ENCODE data around the gene CNTNAP4.

CNTNAP4 gene

DNA sequence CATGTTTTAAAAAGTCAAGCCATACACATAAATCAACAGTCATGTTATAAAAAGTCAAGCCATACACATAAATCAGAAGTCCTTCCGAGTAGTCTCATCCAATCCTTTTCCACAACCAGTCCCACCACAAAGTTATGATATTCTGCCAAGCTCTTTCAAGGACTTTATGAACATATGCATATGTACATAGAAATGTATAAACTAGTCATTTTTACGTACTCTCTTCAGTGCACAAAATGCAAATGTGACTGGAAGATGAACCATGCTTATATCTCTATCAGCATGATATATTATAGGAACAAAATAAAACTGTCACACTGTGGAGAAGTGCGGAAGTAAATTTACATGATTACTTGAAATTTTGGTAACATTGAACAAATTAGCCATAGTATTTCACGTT lies 200.9 kb downstream of the CNTNAP4 start:
- TF ChIP-seq, protein P1, sequence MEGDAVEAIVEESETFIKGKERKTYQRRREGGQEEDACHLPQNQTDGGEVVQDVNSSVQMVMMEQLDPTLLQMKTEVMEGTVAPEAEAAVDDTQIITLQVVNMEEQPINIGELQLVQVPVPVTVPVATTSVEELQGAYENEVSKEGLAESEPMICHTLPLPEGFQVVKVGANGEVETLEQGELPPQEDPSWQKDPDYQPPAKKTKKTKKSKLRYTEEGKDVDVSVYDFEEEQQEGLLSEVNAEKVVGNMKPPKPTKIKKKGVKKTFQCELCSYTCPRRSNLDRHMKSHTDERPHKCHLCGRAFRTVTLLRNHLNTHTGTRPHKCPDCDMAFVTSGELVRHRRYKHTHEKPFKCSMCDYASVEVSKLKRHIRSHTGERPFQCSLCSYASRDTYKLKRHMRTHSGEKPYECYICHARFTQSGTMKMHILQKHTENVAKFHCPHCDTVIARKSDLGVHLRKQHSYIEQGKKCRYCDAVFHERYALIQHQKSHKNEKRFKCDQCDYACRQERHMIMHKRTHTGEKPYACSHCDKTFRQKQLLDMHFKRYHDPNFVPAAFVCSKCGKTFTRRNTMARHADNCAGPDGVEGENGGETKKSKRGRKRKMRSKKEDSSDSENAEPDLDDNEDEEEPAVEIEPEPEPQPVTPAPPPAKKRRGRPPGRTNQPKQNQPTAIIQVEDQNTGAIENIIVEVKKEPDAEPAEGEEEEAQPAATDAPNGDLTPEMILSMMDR (IDR thresholded peaks at IDR 0.05; ENCODE audit: low read depth, low read length) = no peak
- no peak for DNase-seq (ENCODE audit: extremely low read depth, low read depth)

DNA sequence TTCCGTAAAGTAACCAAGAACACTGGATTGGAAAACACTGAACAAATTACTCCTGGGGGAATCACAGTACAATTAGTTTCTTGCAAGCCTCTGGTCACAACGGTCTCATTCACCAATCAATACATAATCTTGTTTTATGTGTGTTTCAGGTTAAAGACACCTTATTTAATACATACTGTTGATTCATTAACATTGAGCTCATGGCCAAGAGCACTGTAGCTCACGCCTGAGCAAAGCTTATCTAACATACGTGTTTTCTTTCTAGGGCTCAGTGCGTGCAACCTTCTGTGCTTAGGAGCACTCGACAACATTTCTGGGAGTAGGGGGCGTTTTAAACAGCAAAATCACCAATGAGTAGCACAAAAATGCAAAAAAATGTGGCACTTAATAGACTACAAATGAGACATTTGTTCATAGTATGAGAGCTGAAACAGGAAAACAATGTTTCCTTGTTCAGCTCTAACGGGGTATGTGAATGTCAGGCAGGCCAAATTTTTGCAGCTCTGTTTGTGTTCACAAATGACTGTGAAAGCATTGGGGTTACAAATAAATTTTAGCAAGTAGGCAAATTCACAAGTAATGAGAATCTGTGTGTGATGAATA lies 206.2 kb downstream of the CNTNAP4 start:
- TF ChIP-seq, protein P1 (IDR thresholded peaks at IDR 0.05; ENCODE audit: low read depth, low read length) = no peak
- no peak for DNase-seq (ENCODE audit: extremely low read depth, low read depth)

DNA sequence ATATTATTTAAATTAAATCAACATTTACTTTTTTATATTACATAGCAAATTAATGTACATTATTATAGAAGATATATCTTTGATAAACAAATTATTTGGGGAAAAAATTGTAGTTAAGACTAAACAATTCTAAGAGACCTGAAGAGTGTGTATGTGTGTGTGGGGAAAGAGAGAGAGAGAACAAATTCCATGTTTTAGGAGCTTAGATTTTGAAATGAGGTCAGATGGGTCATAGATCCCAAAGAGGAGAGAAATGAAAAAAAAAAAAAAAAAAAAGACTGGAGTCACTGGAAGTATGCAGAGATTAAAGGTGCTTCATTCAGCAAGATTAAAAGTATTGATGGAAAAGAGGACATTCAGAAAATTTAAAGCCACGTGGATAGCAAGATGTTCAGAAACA lies 206.8 kb downstream of the CNTNAP4 start:
- TF ChIP-seq, protein P1 (IDR thresholded peaks at IDR 0.05; ENCODE audit: low read depth, low read length) = no peak
- DNase-seq (ENCODE audit: extremely low read depth, low read depth) = no peak

DNA sequence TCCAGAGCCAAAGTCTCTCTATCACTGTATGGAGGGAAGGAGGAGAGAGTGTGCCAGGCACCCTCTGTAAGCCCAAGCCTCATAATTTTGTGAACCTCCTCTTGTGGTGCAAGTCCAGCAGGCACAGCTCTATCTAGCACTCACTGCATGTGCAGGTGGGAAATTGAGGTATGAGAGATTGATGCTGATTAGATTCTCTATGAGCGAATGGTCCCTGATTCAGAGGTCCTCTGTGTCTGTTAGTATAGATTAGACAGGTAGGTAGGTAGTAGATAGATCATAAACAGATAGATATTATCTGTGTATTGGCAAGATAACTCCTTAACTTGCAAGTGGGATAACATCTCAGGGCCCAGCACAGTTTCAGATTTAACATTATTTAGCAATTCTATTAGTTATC lies 209.5 kb downstream of the CNTNAP4 start:
- TF ChIP-seq, protein P1 (IDR thresholded peaks at IDR 0.05; ENCODE audit: low read depth, low read length) = no peak
- DNase-seq (ENCODE audit: extremely low read depth, low read depth) = no peak

DNA sequence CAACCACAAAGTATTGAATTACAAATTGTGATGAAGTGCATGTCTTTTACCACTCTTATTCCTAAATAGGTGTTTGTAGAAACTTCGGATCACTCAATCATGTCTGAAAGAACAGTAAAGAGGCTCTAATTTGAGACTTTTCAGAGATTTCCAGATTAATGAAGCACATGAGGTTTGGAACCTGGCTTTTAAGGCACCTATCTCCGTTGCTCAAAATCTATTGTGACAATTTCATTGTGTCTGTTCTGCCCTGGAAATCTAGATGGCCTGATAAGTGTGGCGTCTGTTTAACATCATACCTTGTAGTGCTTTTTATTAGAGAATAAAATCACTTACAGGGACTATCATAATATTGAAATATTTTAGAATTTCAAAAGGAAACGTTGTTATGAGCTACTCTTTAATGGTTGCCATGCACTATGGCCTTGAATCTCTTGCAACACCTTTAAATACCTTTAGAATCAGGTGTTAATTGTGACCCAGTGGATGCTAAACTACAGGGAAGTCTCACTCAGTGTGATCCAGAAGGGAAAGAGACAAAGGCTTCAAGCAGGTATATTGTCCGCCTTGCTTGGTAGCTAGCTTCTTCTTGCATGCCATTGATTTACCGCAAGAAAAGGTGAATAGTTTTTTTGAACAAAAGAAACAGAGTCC lies 210.3 kb downstream of the CNTNAP4 start:
- TF ChIP-seq, protein P1 (IDR thresholded peaks at IDR 0.05; ENCODE audit: low read depth, low read length) = no peak
- DNase-seq (ENCODE audit: extremely low read depth, low read depth) = no peak

DNA sequence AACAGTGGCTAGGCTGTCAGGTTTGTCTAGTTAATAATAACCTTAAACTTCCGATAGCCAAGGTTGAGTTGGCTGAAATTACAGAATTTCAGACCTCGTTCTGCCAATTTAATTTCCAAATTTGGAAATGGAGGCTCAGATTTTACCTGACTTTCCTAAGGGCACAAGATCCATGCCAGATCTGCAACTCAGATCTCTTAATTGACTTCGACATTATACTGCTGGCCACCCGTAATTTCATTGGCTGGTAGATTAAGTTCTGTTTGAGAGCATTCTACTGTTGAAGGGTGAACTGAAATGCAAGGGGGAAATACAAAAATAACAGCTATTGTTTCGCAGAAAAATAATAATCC lies 210.8 kb downstream of the CNTNAP4 start:
- TF ChIP-seq, protein P1 (IDR thresholded peaks at IDR 0.05; ENCODE audit: low read depth, low read length) = no peak
- no peak for DNase-seq (ENCODE audit: extremely low read depth, low read depth)

DNA sequence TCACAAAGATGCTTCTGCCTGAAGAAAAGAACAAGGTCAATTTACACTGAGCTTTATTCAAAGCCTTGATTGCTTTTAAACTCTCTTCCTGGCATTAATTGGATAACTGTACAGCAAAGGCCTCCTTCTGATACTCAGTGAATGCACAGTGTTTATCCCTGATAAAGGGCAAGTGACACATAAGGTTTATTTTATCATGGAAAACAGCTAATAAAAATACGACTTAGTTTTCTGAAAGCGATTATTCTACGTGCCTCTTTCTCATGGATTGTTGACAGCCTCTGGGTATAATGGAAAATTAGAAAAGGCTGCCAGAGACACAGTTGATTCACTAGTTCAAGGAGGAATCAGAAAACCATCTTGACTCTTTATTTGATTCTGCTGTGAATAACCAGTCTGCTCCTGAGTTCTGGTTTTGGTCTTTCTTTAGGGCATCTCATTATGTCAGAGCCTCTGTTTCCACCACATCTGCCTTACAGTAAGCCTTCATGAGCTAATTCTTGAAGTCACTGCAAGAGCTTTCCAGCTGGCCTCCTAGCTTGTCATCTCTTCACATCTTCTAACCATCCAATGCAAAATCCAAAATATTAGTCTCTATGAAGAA lies 212.9 kb downstream of the CNTNAP4 start:
- DNase-seq (ENCODE audit: extremely low read depth, low read depth) = no peak
- TF ChIP-seq, protein P1 (IDR thresholded peaks at IDR 0.05; ENCODE audit: low read depth, low read length) = no peak
